Psoas muscle (tissue), 8 donors: Measurements from ENCODE around the gene TEX35. TPM values are rescaled to one million over a fixed set of nuclear protein-coding genes. Genes with fewer than 3 reads are reported as not detected.

ENCODE experiments used
- ATAC-seq, 4 donors: fragments of 200-7000 bp; cut with Tn5 transposase; one replicate each; pipeline ENCODE4 v1.9.1; 2020; ENCODE audit warnings: moderate library complexity in 3 of 4, mild to moderate bottlenecking in 2 of 4
- DNase-seq, 2 donors: peaks; one replicate each; pipeline ENCODE4 v3.0.0-alpha.2; 2020
- H3K27ac ChIP-seq: fragments of 200-600 bp; one replicate; pipeline ENCODE4 v1.8.0; 2022
- H3K27me3 ChIP-seq, 3 donors: fragments of 200-600 bp in 1 of 3; one replicate each; pipeline versions ENCODE4 v1.6.1 to v1.8.0; 2013 to 2022; ENCODE audit warnings: low read length in 2 of 3, mild to moderate bottlenecking in 2 of 3, moderate library complexity in 1 of 3; ENCODE audit not compliant: insufficient read depth in 3 of 3
- H3K36me3 ChIP-seq, 2 donors: fragments of 200-600 bp in 1 of 2; one replicate each; pipeline versions ENCODE4 v1.6.1 to v1.8.0; 2013 to 2022; ENCODE audit warnings: low read depth in 1 of 2, mild to moderate bottlenecking in 1 of 2, moderate library complexity in 1 of 2; ENCODE audit not compliant: insufficient read depth in 1 of 2
- H3K4me1 ChIP-seq: fragments of 200-600 bp; one replicate; pipeline ENCODE4 v1.8.0; 2022
- H3K4me3 ChIP-seq: fragments of 200-600 bp; one replicate; pipeline ENCODE4 v1.8.0; 2022; ENCODE audit warnings: mild to moderate bottlenecking
- H3K9me3 ChIP-seq: fragments of 200-600 bp; one replicate; pipeline ENCODE4 v1.8.0; 2022
- CTCF ChIP-seq: fragments of 200-600 bp; IDR thresholded peaks from one replicate; pipeline ENCODE4 v1.8.0; 2022; ENCODE audit warnings: antibody characterized with exemption
- WGBS, 3 donors: extraction: QIAGEN DNeasy Blood & Tissue Kit; methylation state at CpG; one replicate each; pipeline versions ENCODE4 v1.1.6 to v1.1.7; 2013; 5-methylcytosine and 5-hydroxymethylcytosine counted together
- intact Hi-C, 2 donors: fragments of 100-400 bp; cut with DNase I; formaldehyde crosslinking; loops; one replicate each; pipeline versions ENCODE4 v1.11.0 to v1.14.2; 2022
- polyA plus RNA-seq, 3 donors: library from polyadenylated mRNA; stranded (reverse); fragments of 200-250 nt; gene quantifications; one replicate each; pipeline ENCODE4 v1.2.3, GENCODE V29; 2013
- total RNA-seq, 4 donors: library from RNA; stranded (reverse); fragmentation: NEBNext Ultra II Directional in 2 of 4; extraction: Animal tissue kit (Norgen Biotek cat#: 25700) in 2 of 4; gene quantifications; one replicate each; pipeline versions ENCODE4 v1.2.1 to v1.2.4, GENCODE V29; 2021 to 2023
- donor health status: healthy with polysubstance abuse.
- donor health status: DM: no; HTN: no; CAD: no; lungs with moderate emphysema.
- donor health status: Bipolar disorder and iron deficiency.
- donor health status: healthy.
- donor health status: DM: yes; HTN: yes; CAD: no.
- donor health status: DM: no; HTN: no; CAD: no.
- donor health status: DM: no; HTN: no; CAD: no.
- donor health status: DM: yes; HTN: yes; CAD: no.

The TEX35 gene
- total and polyA plus RNA-seq, 7 donors, result not detected

GRCh38 chr1:178532392-178532791, 19.5 kb downstream of the TEX35 start:
- no peaks in the 10 kb centered on the region for H3K9me3 ChIP-seq
- no peaks in the 10 kb centered on the region for H3K36me3 ChIP-seq
- WGBS, 3 donors, result 10 to 19% (median 12%) methylated on average over 13 of the region's 13 CpGs
- TF ChIP-seq CTCF, result peak; percentile 88
- intact Hi-C loops, result loop anchor here (5.0 to 10.0 kb wide), 2 partner anchors 332 to 485 kb away; no protein-coding TSS in a partner anchor
- no peak overlapping the region for H3K4me3 ChIP-seq
- peaks cover 3% of the 10 kb centered on the region for H3K4me1 ChIP-seq
- H3K27ac ChIP-seq, result no peak overlapping the region
- DNase-seq, result peak; percentile 84 to 88
- H3K27me3 ChIP-seq, result no peaks in the 10 kb centered on the region
- ATAC-seq, result peak; percentile 44 to 70 (median 57)

- no peak for TF ChIP-seq CTCF
- no peaks in the 10 kb centered on the region for H3K9me3 ChIP-seq
- intact Hi-C loops, result loop anchor here (5.0 to 10.0 kb wide), 2 partner anchors 331 to 484 kb away; no protein-coding TSS in a partner anchor
- H3K36me3 ChIP-seq, result no peaks in the 10 kb centered on the region
- ATAC-seq (no peak), DNase-seq (no peak)
- no peaks in the 10 kb centered on the region for H3K27me3 ChIP-seq
- 73 to 82% (median 73%) methylated on average over 9 of the region's 9 CpGs for WGBS, 3 donors
- H3K4me3 ChIP-seq, result no peak overlapping the region
- no peak overlapping the region for H3K27ac ChIP-seq
- peaks cover 8% of the 10 kb centered on the region for H3K4me1 ChIP-seq
Observed at GRCh38 chr1:178533121-178533946, 20.4 kb downstream of the TEX35 start.

- H3K27me3 ChIP-seq, result no peaks in the 10 kb centered on the region
- WGBS, 3 donors, result 93 to 96% (median 94%) methylated on average over 9 of the region's 9 CpGs
- TF ChIP-seq CTCF, result no peak
Observed at GRCh38 chr1:178534137-178534868, 21.4 kb downstream of the TEX35 start.

GRCh38 chr1:178536329-178536728, 23.4 kb downstream of the TEX35 start:
- no peak for TF ChIP-seq CTCF
- Histone ChIP-seq H3K4me1 (peaks cover 16% of the 10 kb centered on the region), H3K27ac (peak overlapping the region; percentile 75), H3K36me3 (no peaks in the 10 kb centered on the region), H3K9me3 (no peaks in the 10 kb centered on the region), H3K4me3 (no peak overlapping the region), H3K27me3 (no peaks in the 10 kb centered on the region)
- 77 to 87% (median 79%) methylated on average over 5 of the region's 5 CpGs for WGBS, 3 donors
- DNase-seq (no peak), ATAC-seq (no peak)
- intact Hi-C loops, result loop anchor here (5.0 to 10.0 kb wide), 2 partner anchors 328 to 466 kb away; no protein-coding TSS in a partner anchor

More at GRCh38 chr1:178534137-178534868, 21.4 kb downstream of the TEX35 start:
- H3K36me3 ChIP-seq, result no peaks in the 10 kb centered on the region
- DNase-seq (no peak), ATAC-seq (no peak)
- no peak overlapping the region for H3K4me3 ChIP-seq
- peaks cover 16% of the 10 kb centered on the region for H3K4me1 ChIP-seq
- no peak overlapping the region for H3K27ac ChIP-seq
- intact Hi-C loops, result loop anchor here (5.0 to 10.0 kb wide), 2 partner anchors 330 to 483 kb away; no protein-coding TSS in a partner anchor
- H3K9me3 ChIP-seq, result no peaks in the 10 kb centered on the region
